ENCODE results near the gene SULT4A1. TPM values are rescaled to one million over a fixed set of nuclear protein-coding genes. Genes with fewer than 3 reads are reported as not detected.

Gene SULT4A1
- total RNA-seq, 1 experiment from 2014 or later = 12.6 TPM

DNA sequence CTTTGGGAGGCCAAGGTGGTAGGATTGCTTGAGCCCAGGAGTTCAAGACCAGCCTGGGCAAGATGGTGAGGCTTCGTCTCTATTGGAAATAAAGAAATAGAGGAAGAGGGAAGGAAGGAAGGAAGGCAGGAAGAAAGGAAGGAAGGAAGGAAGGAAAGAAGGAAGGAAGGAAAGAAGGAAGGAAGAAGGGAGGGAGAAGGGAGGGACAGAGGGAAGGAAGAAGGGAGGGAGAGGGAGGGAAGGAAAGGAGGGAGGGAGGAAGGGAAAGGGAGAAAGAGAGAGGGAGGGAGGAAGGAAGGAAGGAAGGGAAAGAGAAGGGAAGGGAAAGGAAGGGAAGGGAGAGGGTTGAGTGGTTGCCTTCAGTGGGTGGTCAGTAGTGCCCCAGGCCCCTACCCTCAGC, 47.4 kb upstream of the SULT4A1 start:
- DNase-seq (ENCODE audit: low spot score) (no peak), ATAC-seq (no peak)
- POLR2A ChIA-PET = no interaction called here
- Mint-ChIP-seq H3K27me3 (ENCODE audit: low read depth) (peaks cover 26% of the 10 kb centered on the region), H3K4me1 (peaks cover 11% of the 10 kb centered on the region), H3K9me3 (peaks cover 15% of the 10 kb centered on the region), H3K36me3 (no peaks in the 10 kb centered on the region), H3K4me3 (no peak overlapping the region), H3K27ac (no peak overlapping the region)
- TF ChIP-seq SP1 (CRISPR knock-in tag; conservative IDR thresholded peaks at IDR 0.05) (no peak), RORB (CRISPR knock-in tag; IDR thresholded peaks at IDR 0.05) (no peak), SMAD3 (CRISPR knock-in tag; IDR thresholded peaks at IDR 0.05; ENCODE audit: borderline replicate concordance) (no peak), ZNF138 (CRISPR knock-in tag; conservative IDR thresholded peaks at IDR 0.05) (no peak), GABPB1 (CRISPR knock-in tag; IDR thresholded peaks at IDR 0.05) (no peak), ZNF423 (CRISPR knock-in tag; IDR thresholded peaks at IDR 0.05) (no peak), ELF4 (CRISPR knock-in tag; IDR thresholded peaks at IDR 0.05; ENCODE audit: low read depth) (no peak), OVOL2 (CRISPR knock-in tag; IDR thresholded peaks at IDR 0.05; ENCODE audit: borderline replicate concordance) (no peak), SOX15 (CRISPR knock-in tag; IDR thresholded peaks at IDR 0.05) (no peak)
- TF ChIP-seq, protein P1, sequence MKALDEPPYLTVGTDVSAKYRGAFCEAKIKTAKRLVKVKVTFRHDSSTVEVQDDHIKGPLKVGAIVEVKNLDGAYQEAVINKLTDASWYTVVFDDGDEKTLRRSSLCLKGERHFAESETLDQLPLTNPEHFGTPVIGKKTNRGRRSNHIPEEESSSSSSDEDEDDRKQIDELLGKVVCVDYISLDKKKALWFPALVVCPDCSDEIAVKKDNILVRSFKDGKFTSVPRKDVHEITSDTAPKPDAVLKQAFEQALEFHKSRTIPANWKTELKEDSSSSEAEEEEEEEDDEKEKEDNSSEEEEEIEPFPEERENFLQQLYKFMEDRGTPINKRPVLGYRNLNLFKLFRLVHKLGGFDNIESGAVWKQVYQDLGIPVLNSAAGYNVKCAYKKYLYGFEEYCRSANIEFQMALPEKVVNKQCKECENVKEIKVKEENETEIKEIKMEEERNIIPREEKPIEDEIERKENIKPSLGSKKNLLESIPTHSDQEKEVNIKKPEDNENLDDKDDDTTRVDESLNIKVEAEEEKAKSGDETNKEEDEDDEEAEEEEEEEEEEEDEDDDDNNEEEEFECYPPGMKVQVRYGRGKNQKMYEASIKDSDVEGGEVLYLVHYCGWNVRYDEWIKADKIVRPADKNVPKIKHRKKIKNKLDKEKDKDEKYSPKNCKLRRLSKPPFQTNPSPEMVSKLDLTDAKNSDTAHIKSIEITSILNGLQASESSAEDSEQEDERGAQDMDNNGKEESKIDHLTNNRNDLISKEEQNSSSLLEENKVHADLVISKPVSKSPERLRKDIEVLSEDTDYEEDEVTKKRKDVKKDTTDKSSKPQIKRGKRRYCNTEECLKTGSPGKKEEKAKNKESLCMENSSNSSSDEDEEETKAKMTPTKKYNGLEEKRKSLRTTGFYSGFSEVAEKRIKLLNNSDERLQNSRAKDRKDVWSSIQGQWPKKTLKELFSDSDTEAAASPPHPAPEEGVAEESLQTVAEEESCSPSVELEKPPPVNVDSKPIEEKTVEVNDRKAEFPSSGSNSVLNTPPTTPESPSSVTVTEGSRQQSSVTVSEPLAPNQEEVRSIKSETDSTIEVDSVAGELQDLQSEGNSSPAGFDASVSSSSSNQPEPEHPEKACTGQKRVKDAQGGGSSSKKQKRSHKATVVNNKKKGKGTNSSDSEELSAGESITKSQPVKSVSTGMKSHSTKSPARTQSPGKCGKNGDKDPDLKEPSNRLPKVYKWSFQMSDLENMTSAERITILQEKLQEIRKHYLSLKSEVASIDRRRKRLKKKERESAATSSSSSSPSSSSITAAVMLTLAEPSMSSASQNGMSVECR (CRISPR knock-in tag; IDR thresholded peaks at IDR 0.05; ENCODE audit: borderline replicate concordance) = no peak
- TF ChIP-seq, protein P2, sequence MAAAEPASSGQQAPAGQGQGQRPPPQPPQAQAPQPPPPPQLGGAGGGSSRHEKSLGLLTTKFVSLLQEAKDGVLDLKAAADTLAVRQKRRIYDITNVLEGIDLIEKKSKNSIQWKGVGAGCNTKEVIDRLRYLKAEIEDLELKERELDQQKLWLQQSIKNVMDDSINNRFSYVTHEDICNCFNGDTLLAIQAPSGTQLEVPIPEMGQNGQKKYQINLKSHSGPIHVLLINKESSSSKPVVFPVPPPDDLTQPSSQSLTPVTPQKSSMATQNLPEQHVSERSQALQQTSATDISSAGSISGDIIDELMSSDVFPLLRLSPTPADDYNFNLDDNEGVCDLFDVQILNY (CRISPR knock-in tag; IDR thresholded peaks at IDR 0.05) = no peak
- TF ChIP-seq, protein P3, sequence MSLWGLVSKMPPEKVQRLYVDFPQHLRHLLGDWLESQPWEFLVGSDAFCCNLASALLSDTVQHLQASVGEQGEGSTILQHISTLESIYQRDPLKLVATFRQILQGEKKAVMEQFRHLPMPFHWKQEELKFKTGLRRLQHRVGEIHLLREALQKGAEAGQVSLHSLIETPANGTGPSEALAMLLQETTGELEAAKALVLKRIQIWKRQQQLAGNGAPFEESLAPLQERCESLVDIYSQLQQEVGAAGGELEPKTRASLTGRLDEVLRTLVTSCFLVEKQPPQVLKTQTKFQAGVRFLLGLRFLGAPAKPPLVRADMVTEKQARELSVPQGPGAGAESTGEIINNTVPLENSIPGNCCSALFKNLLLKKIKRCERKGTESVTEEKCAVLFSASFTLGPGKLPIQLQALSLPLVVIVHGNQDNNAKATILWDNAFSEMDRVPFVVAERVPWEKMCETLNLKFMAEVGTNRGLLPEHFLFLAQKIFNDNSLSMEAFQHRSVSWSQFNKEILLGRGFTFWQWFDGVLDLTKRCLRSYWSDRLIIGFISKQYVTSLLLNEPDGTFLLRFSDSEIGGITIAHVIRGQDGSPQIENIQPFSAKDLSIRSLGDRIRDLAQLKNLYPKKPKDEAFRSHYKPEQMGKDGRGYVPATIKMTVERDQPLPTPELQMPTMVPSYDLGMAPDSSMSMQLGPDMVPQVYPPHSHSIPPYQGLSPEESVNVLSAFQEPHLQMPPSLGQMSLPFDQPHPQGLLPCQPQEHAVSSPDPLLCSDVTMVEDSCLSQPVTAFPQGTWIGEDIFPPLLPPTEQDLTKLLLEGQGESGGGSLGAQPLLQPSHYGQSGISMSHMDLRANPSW (CRISPR knock-in tag; conservative IDR thresholded peaks at IDR 0.05; ENCODE audit: low read depth) = no peak
- TF ChIP-seq, protein P4, sequence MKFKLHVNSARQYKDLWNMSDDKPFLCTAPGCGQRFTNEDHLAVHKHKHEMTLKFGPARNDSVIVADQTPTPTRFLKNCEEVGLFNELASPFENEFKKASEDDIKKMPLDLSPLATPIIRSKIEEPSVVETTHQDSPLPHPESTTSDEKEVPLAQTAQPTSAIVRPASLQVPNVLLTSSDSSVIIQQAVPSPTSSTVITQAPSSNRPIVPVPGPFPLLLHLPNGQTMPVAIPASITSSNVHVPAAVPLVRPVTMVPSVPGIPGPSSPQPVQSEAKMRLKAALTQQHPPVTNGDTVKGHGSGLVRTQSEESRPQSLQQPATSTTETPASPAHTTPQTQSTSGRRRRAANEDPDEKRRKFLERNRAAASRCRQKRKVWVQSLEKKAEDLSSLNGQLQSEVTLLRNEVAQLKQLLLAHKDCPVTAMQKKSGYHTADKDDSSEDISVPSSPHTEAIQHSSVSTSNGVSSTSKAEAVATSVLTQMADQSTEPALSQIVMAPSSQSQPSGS (CRISPR knock-in tag; IDR thresholded peaks at IDR 0.05; ENCODE audit: borderline replicate concordance, low read depth) = no peak
- TF ChIP-seq, protein P5, sequence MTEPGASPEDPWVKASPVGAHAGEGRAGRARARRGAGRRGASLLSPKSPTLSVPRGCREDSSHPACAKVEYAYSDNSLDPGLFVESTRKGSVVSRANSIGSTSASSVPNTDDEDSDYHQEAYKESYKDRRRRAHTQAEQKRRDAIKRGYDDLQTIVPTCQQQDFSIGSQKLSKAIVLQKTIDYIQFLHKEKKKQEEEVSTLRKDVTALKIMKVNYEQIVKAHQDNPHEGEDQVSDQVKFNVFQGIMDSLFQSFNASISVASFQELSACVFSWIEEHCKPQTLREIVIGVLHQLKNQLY (CRISPR knock-in tag; IDR thresholded peaks at IDR 0.05) = no peak
- TF ChIP-seq, protein P6, sequence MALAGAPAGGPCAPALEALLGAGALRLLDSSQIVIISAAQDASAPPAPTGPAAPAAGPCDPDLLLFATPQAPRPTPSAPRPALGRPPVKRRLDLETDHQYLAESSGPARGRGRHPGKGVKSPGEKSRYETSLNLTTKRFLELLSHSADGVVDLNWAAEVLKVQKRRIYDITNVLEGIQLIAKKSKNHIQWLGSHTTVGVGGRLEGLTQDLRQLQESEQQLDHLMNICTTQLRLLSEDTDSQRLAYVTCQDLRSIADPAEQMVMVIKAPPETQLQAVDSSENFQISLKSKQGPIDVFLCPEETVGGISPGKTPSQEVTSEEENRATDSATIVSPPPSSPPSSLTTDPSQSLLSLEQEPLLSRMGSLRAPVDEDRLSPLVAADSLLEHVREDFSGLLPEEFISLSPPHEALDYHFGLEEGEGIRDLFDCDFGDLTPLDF (CRISPR knock-in tag; IDR thresholded peaks at IDR 0.05) = no peak
- CTCF ChIA-PET = interaction anchor here (1.4 kb wide), 1 partner anchor 36 kb away, joined by 8 read pairs; no protein-coding TSS in a partner anchor

All from WTC11 (cell line).